OCI-LY1 (cell line): ENCODE measurements around the gene TSACC.

Source experiments
- H2AFZ ChIP-seq: fragments of 200-600 bp; sonication (generic), shearing (Covaris generic); 2 replicates; pipeline ENCODE4 v1.6.0; 2014; ENCODE audit warnings: antibody characterized with exemption, mild to moderate bottlenecking, low read length
- H3F3A ChIP-seq: fragments of 200-600 bp; sonication (generic), shearing (Covaris generic); 2 replicates; pipeline ENCODE4 v1.6.0; 2014; ENCODE audit warnings: mild to moderate bottlenecking, antibody characterized with exemption, low read length, moderate library complexity; ENCODE audit not compliant: insufficient read depth
- H3K27ac ChIP-seq: fragments of 200-600 bp; sonication (generic); 2 replicates; pipeline ENCODE4 v1.5.1; 2014; ENCODE audit warnings: low read length, mixed run types, mild to moderate bottlenecking, low read depth; ENCODE audit not compliant: poor library complexity, severe bottlenecking
- H3K27me3 ChIP-seq: fragments of 200-600 bp; sonication (generic); 2 replicates; pipeline ENCODE4 v1.6.0; 2014; ENCODE audit warnings: antibody characterized with exemption, mild to moderate bottlenecking, low read length, moderate library complexity; ENCODE audit not compliant: insufficient read depth
- H3K36me3 ChIP-seq: fragments of 200-600 bp; sonication (generic); 2 replicates; pipeline ENCODE4 v1.6.1; 2014; ENCODE audit warnings: mild to moderate bottlenecking, antibody characterized with exemption, low read length, moderate library complexity, mixed read lengths; ENCODE audit not compliant: insufficient read depth
- H3K4me1 ChIP-seq: fragments of 200-600 bp; sonication (generic); 2 replicates; pipeline ENCODE4 v1.5.1; 2014; ENCODE audit warnings: mild to moderate bottlenecking, low read length, moderate library complexity; ENCODE audit not compliant: insufficient read depth, severe bottlenecking
- H3K4me2 ChIP-seq: fragments of 200-600 bp; sonication (generic), shearing (Covaris generic); 2 replicates; pipeline ENCODE4 v1.6.1; 2014; ENCODE audit warnings: low read length
- H3K4me3 ChIP-seq: fragments of 200-600 bp; sonication (generic); 2 replicates; pipeline ENCODE4 v1.5.1; 2014; ENCODE audit warnings: low read length, low read depth, mild to moderate bottlenecking, mixed read lengths; ENCODE audit not compliant: poor library complexity, severe bottlenecking
- H3K79me2 ChIP-seq: fragments of 200-600 bp; shearing (Covaris generic); 2 replicates; pipeline ENCODE4 v1.6.1; 2016; ENCODE audit warnings: mixed run types, low read length, mixed read lengths; ENCODE audit not compliant: insufficient read depth
- H3K9ac ChIP-seq: fragments of 200-600 bp; sonication (generic), shearing (Covaris generic); 2 replicates; pipeline ENCODE4 v1.6.1; 2014; ENCODE audit warnings: mild to moderate bottlenecking, low read length, mixed read lengths
- H3K9me2 ChIP-seq: fragments of 200-600 bp; sonication (generic), shearing (Covaris generic); 2 replicates; pipeline ENCODE4 v1.6.1; 2014; ENCODE audit warnings: low read depth, mild to moderate bottlenecking, low read length, mixed read lengths
- H3K9me3 ChIP-seq: fragments of 200-600 bp; shearing (Covaris generic); 2 replicates; pipeline ENCODE4 v1.6.1; 2014; ENCODE audit warnings: low read length, mixed read lengths
- H4K20me1 ChIP-seq: fragments of 200-600 bp; sonication (generic), shearing (Covaris generic); 2 replicates; pipeline ENCODE4 v1.6.0; 2016; ENCODE audit warnings: mild to moderate bottlenecking, low read length; ENCODE audit not compliant: insufficient read depth
- CTCF ChIP-seq: fragments of 200-600 bp; sonication (generic), shearing (Covaris generic); IDR thresholded peaks from 2 replicates; pipeline ENCODE4 v1.5.1; 2017; ENCODE audit warnings: mild to moderate bottlenecking, antibody characterized with exemption, low read length, moderate library complexity, mixed read lengths
- EZH2 ChIP-seq: fragments of 200-600 bp; sonication (generic), shearing (Covaris generic); IDR thresholded peaks from 2 replicates; pipeline ENCODE4 v1.8.0; 2017; ENCODE audit warnings: borderline replicate concordance, mixed run types, mild to moderate bottlenecking, antibody characterized with exemption, low read length, moderate library complexity, mixed read lengths

The TSACC gene

GRCh38 chr1:156392452-156392853, 54.1 kb downstream of the TSACC start:
- H4K20me1 ChIP-seq = no peaks in the 10 kb centered on the region
- H3K9ac ChIP-seq = no peak overlapping the region
- H3F3A ChIP-seq = no peaks in the 10 kb centered on the region
- no peak overlapping the region for H3K27ac ChIP-seq
- no peaks in the 10 kb centered on the region for H3K36me3 ChIP-seq
- peaks cover 6% of the 10 kb centered on the region for H3K4me1 ChIP-seq
- H3K9me3 ChIP-seq = no peaks in the 10 kb centered on the region
- H3K27me3 ChIP-seq = no peaks in the 10 kb centered on the region
- no peak overlapping the region for H2AFZ ChIP-seq
- no peak overlapping the region for H3K4me3 ChIP-seq
- H3K9me2 ChIP-seq = no peaks in the 10 kb centered on the region
- H3K79me2 ChIP-seq = no peaks in the 10 kb centered on the region
- no peak overlapping the region for H3K4me2 ChIP-seq
- no peak for TF ChIP-seq CTCF
- TF ChIP-seq EZH2 = no peak

- H4K20me1 ChIP-seq = no peaks in the 10 kb centered on the region
- no peaks in the 10 kb centered on the region for H3K36me3 ChIP-seq
- TF ChIP-seq EZH2 (no peak), CTCF (no peak)
- H3K9me2 ChIP-seq = no peaks in the 10 kb centered on the region
- H3K4me1 ChIP-seq = peaks cover 6% of the 10 kb centered on the region
- H3K9ac ChIP-seq = no peak overlapping the region
- H3K4me3 ChIP-seq = no peak overlapping the region
- no peaks in the 10 kb centered on the region for H3K79me2 ChIP-seq
- no peaks in the 10 kb centered on the region for H3F3A ChIP-seq
- H3K4me2 ChIP-seq = no peak overlapping the region
- no peaks in the 10 kb centered on the region for H3K27me3 ChIP-seq
- no peaks in the 10 kb centered on the region for H3K9me3 ChIP-seq
- no peak overlapping the region for H3K27ac ChIP-seq
- no peak overlapping the region for H2AFZ ChIP-seq
Observed at GRCh38 chr1:156393095-156393494, 54.8 kb downstream of the TSACC start.

GRCh38 chr1:156394082-156394481, 55.8 kb downstream of the TSACC start:
- H3K9me3 ChIP-seq = no peaks in the 10 kb centered on the region
- H3K9ac ChIP-seq = no peak overlapping the region
- H3K36me3 ChIP-seq = no peaks in the 10 kb centered on the region; the same call in 1 of the 2 replicates
- no peaks in the 10 kb centered on the region for H3F3A ChIP-seq
- TF ChIP-seq CTCF (no peak), EZH2 (no peak)
- H3K27ac ChIP-seq = no peak overlapping the region
- H3K4me3 ChIP-seq = no peak overlapping the region
- H4K20me1 ChIP-seq = no peaks in the 10 kb centered on the region
- no peaks in the 10 kb centered on the region for H3K79me2 ChIP-seq
- no peaks in the 10 kb centered on the region for H3K4me1 ChIP-seq
- no peak overlapping the region for H3K4me2 ChIP-seq
- H3K9me2 ChIP-seq = no peaks in the 10 kb centered on the region
- no peak overlapping the region for H2AFZ ChIP-seq
- no peaks in the 10 kb centered on the region; the same call in 1 of the 2 replicates for H3K27me3 ChIP-seq
